GM10266 (cell line): ENCODE data around the gene PARD3B.

Experiments
- DNase-seq: peaks from one replicate; pipeline ENCODE4 v3.0.0; 2012; ENCODE audit errors: extremely low spot score
- CTCF ChIP-seq: IDR thresholded peaks from 2 replicates; pipeline ENCODE4 v1.5.1; 2012; ENCODE audit warnings: mild to moderate bottlenecking, low read depth; ENCODE audit not compliant: control insufficient read depth, insufficient read depth; ENCODE audit errors: missing control alignments

Gene PARD3B

GRCh38 chr2:204808494-204808893 lies 263.2 kb downstream of the PARD3B start:
- DNase-seq, result no peak
- no peak for TF ChIP-seq CTCF

DNA sequence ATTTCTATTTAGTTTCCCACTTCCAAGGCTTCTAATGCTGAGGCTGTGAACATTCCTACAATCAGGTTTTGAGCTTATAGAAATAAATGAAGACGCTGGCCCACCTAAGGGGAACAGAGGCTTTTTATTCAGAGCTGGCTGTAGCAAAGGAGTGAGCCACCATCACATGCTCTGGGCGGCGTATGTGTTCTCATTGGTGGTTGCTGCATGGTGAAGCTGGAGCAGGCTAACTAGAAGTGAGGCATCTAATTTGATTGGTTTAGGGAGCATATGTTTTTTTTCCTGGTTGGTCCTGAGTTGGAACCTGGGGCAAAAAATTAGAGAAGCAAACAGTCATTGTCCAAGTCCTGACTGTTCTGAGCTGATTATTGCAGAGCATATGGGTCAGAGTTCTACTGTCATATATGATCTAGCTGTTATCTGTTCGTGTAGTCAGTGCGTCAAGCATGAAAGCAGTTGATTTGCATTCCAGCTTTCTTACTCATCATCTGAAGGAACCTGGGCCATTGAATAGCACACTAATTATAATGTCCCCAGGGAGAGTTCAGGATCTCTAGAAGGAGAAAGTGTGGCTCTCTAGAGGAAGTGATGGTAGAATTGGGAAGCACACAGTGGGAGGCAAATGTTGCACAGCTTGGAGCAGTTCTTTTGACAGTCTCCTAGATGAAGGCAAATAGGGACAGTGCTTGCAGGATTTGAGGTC lies 279.6 kb downstream of the PARD3B start:
- no peak for DNase-seq
- no peak for TF ChIP-seq CTCF

DNA sequence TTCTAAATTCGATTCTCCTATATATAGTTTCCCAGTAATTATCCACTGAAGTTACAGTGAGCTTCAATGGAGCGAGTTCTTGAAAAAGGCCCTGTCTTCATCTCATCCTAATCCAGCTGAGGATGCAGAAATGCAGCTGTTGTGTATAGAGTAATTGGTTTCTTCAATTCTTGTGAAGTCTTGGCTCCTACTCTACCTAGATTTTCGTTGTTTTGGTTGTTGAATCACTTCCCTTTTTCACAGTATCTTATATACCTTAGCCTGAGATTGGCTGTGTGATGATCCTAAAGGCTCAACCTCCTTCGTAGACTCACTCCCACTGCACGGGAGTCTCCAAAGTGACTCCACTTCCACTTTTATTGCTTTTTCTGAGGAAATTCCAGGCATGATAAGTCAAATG lies 280.4 kb downstream of the PARD3B start:
- TF ChIP-seq CTCF, result no peak
- no peak for DNase-seq

DNA sequence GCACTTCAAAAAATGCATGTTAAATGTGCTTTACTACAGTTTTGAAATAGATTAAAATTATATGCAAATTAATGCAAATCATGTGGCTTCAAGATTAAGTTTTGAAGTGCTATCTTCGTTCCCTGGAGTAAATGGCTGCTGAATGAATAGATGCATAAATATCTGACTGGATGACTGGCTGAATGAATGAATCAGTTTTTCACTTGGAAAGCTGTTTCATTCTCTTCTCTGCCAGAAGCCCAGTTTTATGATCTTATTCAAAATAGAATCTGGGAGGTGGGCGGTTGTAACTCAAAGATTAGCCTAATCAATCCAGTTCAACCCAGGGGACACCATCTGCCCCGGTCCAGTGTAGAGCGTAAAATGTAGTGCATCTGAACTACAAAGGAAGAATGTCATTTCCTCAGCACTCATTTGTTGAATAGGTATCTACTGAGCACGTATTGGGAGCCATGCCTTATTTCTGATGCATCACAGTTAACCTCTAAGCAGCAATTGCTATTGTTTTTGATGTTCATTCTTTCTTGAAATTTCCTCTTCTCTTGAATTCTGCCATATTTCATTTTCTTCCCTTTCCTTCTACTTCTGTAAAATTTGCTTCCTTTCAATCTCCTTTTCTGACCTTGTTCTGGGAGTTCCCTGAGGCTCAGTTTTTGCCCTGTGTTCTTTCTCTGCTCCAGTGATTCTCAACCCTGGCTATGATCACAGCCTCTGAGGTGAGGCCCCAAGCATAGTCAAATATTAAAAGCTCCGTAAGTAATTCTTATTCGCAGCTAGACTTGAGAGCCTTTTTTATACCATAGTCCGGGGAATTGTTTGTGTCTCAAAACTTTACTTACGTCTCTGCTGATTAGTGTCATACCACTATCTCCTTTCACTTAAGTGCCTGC lies 282.7 kb downstream of the PARD3B start:
- no peak for DNase-seq
- TF ChIP-seq CTCF, result no peak

- no peak for DNase-seq
- no peak for TF ChIP-seq CTCF
These were observed 289.6 kb downstream of the PARD3B start for GRCh38 chr2:204834716-204835384.

- DNase-seq, result no peak
- TF ChIP-seq CTCF, result no peak
These were observed 290.5 kb downstream of the PARD3B start for GRCh38 chr2:204835786-204836185.
